AG10803 (cell line): Measurements from ENCODE around the gene PTPRM.

Experiments used
- DNase-seq: peaks from one replicate; pipeline ENCODE4 v3.0.0; 2010; ENCODE audit warnings: low read depth
- H3K4me3 ChIP-seq: 2 replicates; pipeline ENCODE4 v1.5.1; 2011; ENCODE audit warnings: mild to moderate bottlenecking, low read length, control low read depth
- CTCF ChIP-seq: conservative IDR thresholded peaks from 2 replicates; pipeline ENCODE4 v1.5.1; 2011; ENCODE audit warnings: mild to moderate bottlenecking, low read length, control low read depth, inconsistent platforms

Gene PTPRM

GRCh38 chr18:7889515-7889914 lies 322.4 kb downstream of the PTPRM start:
- H3K4me3 ChIP-seq: no peak overlapping the region
- no peak for DNase-seq
- TF ChIP-seq CTCF: no peak

- no peak for TF ChIP-seq CTCF
- no peak overlapping the region for H3K4me3 ChIP-seq
- DNase-seq: no peak
Measured at GRCh38 chr18:7890075-7890474, 323.0 kb downstream of the PTPRM start.

GRCh38 chr18:7892556-7892955 lies 325.4 kb downstream of the PTPRM start:
- no peak overlapping the region for H3K4me3 ChIP-seq
- no peak for TF ChIP-seq CTCF
- DNase-seq: no peak

GRCh38 chr18:7894592-7894991 lies 327.5 kb downstream of the PTPRM start:
- H3K4me3 ChIP-seq: no peak overlapping the region
- TF ChIP-seq CTCF: no peak
- no peak for DNase-seq

- no peak overlapping the region for H3K4me3 ChIP-seq
- TF ChIP-seq CTCF: no peak
- no peak for DNase-seq
Measured at GRCh38 chr18:7895346-7895745, 328.2 kb downstream of the PTPRM start.

GRCh38 chr18:7896161-7896560 lies 329.0 kb downstream of the PTPRM start:
- TF ChIP-seq CTCF: no peak
- no peak overlapping the region for H3K4me3 ChIP-seq
- no peak for DNase-seq

- TF ChIP-seq CTCF: no peak
- no peak overlapping the region for H3K4me3 ChIP-seq
- DNase-seq: peak; percentile 52
Measured at GRCh38 chr18:7896805-7897518, 329.8 kb downstream of the PTPRM start.
